GM19193 (cell line): Measurements from ENCODE around the gene IGSF23.

Experiments
- POLR2A ChIP-seq: IDR thresholded peaks from 4 replicates; pipeline ENCODE4 v1.6.1; 2011; ENCODE audit not compliant: insufficient read depth, insufficient read length; ENCODE audit errors: extremely low read depth

Gene IGSF23

DNA sequence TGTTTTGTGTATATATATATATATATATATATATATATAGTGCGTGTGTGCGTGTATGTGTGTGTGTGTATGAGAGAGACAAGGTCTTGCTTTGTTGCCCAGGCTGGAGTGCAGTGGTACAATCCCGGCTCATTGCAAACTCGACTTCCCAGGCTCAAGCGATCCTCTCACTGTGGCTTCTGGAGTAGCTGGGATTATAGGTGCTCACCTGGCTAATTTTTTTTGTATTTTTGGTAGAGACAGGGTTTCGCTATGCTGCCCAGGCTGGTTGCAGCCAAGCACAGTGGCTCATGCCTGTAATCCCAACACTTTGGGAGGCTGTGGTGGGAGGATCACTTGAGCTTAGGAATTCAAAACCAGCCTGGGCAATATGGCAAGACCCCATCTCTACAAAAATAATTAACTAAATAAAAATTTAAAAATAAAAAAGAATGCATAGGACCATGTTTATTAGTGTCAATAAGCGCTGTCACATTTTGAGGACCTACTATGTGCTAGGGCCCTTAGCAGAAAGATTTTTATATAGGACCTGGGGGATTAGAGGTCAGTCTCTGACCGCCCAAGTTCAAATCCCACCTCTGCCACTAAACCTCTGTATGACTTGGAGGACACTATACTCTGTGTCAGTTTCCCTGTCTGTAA is 32.2 kb downstream of the IGSF23 start:
- no peak for TF ChIP-seq POLR2A

DNA sequence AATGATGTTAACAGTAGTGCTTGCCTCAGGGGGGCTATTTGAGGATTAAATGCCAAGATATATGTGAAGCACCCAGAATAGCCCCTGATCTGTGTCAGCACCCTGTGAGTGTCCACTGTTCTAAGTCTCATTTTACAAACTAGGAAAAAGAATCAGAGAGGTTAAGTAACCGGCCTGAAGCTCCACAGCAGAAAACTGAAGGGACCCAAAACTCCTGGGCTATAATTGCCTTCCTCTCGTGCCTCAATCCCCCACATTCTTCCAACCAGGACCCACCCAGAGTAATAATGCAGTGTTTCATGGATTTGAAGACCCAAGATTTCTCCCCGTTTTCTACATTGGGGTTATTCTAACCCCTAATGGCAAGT is 32.7 kb downstream of the IGSF23 start:
- TF ChIP-seq POLR2A: no peak

DNA sequence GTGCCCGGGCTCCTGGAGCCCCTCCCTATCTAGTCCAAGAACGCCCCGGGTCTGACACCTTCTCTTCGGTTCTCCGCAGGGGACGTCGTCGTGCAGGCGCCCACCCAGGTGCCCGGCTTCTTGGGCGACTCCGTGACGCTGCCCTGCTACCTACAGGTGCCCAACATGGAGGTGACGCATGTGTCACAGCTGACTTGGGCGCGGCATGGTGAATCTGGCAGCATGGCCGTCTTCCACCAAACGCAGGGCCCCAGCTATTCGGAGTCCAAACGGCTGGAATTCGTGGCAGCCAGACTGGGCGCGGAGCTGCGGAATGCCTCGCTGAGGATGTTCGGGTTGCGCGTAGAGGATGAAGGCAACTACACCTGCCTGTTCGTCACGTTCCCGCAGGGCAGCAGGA is 33.8 kb downstream of the IGSF23 start:
- no peak for TF ChIP-seq POLR2A

DNA sequence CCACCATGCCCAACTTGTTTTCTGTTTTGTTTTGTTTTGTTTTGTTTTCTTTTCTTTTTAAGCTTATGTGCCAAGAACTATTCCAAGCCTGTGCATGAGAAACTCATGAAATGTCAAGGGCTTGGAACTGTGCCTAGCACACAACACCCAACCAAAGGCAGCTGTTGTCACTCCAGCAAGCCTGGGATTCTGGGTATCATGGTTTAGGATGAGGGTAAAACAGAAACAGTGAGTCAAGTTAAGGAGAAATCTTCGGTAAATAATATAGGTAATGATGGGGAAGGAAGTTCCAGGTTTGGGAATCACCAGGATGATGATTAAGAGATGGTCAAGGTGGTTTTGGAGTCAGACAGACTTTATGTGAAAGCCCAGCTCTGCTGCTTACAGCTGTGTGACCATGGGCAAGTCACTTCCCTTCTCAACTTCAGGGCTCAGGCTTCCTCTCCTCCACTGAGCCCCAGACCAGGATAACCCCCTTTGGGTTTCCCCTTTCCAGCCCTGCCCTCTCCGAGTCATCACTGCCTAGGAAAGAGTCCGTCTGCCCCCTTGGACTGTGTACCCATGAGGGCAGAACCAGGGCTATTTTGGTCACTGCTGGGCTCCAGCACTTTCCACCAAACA is 35.4 kb downstream of the IGSF23 start:
- TF ChIP-seq POLR2A: no peak

DNA sequence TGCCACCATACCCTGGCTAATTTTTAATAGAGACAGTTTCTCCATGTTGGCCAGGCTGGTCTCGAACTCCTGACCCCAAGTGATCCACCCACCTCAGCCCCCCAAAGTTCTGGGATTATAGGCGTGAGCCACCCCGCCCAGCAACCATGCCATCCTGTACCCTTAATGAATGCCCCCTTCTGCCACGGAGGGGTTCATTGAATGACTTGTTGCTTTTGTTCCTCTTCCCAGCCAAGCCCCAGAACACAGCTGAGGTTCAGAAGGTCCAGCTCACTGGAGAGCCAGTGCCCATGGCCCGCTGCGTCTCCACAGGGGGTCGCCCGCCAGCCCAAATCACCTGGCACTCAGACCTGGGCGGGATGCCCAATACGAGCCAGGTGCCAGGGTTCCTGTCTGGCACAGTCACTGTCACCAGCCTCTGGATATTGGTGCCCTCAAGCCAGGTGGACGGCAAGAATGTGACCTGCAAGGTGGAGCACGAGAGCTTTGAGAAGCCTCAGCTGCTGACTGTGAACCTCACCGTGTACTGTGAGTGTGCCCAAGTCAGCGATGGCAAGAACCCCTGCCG is 36.3 kb downstream of the IGSF23 start:
- no peak for TF ChIP-seq POLR2A

DNA sequence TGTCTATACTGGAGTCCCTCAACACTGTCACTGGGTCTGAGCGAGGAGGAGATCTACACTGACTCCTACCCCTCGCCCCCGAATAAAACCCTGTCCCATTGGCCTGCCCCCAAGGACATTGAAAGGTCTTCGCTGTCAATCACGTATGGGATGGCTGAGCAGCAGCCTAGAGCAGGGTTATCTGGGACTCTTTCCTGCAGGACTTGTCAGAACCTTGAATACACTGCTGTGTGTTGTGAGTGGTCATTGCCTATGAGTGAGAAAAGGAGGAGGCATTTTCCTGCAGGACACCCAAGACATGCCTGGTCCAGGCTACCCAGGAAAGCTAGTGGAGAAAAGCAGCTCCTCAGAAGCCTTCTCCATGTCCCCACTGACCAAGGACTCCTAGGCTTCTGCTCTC is 40.0 kb downstream of the IGSF23 start:
- no peak for TF ChIP-seq POLR2A

DNA sequence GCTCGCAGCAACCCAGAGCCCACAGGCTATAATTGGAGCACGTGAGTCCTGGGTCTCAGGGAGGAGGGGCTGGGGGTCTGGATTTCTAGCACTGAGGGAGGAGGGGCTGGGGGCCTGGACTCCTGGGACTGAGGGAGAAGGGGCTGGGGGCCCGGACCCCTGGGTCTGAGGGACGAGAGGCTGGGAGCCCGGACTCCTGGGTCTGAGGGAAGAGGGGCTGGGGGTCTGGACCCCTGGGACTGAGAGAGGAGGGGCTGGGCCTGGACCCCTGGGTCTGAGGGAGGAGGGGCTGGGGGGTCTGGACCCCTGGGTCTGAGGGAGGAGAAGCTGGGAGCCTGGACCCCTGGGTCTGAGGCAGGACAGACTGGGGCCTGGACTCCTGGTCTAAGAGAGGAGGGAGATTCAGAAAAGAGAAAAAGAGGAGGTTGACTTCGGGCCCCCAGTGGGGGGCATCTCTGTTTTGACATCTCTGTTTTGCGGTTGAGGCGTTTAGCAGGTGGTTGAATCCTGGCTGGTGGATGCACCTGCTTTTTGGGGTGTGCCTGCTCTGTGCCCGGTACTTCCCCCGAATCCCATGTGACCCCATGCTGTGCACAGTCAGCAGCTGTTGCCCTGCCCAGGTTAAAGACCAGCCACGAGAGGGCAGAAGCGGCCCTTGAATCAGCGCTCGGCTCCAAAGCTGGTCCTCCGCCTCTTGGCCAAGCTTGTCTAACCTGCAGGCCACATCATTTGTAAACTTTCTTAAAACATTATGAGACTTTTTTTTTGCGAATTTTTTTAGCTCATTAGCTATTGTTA is 40.8 kb downstream of the IGSF23 start:
- no peak for TF ChIP-seq POLR2A

DNA sequence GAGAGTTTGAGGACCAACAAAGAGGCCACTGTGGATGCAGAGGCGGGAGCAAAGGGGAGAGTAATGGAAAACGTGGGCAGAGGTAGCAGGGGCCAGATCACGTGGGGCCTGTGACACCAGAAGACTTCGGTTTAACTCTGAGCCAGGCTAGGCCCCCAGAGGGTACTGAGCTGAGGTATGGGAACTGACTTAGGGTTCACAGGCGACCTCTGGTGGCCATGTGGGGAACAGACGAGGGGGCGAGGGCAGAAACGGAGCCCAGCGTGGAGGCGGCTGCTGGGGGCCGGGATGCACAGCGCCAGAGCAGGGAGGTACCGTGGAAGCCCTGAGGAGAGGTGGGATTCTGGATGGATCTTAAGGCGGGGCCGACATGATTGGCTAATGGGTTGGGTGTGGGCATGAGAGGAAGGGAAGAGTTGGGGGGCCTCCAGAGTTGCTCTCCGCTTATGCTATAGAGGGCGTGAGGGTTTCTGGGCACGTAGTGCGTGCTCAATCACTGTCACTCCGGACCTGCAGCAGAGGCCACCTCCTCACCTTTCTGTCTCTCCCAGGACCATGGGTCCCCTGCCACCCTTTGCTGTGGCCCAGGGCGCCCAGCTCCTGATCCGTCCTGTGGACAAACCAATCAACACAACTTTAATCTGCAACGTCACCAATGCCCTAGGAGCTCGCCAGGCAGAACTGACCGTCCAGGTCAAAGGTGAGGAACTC is 44.0 kb downstream of the IGSF23 start:
- TF ChIP-seq POLR2A: no peak

DNA sequence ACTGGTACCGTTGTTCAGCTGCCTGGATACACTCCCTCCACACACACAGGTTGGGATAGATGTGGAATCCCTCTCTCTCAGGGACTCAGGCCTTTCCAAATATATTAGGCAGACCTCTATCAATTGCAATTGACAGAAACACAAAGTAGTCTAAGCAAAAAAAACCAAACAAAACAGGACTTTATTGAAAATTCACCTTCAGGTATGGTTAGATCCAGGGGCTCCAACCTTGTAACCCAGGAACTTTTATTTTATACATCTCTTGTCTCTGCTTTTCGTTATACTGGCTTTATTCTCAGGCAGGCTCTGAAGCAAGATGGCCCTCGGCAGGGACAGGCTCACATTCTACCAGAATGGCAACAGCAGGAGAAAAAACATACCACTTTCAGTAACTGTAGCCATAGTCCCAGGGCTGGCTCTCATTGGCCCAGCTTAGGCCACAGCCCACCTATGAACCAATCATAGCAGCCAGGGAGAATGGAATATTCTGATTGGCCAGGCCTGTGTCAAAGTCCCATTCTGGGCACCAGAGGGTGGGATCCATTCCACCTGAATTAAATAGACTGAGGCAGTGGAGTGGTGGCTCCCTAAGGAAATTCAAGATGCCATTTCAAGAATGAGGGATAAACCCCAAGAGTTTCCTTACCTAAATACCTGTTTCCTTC is 44.8 kb downstream of the IGSF23 start:
- TF ChIP-seq POLR2A: no peak

DNA sequence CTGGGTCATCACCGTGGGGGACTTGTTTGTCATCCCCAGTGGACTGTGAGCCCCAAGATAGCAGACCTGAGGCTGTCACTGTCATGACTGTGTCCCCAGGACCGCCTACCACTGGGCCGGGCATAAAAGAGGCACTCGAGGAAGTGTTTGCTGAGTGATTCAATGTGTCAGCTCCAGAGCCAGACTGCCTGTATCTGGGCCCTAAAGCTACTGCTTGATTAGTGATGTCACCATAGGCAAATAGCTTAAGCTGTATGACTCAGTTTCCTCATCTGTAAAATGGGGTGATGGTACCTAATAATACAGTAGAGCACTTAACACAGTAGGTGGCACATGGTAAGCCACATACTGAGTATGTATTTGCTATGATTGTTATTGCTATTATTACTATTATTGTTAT is 46.7 kb downstream of the IGSF23 start:
- no peak for TF ChIP-seq POLR2A

DNA sequence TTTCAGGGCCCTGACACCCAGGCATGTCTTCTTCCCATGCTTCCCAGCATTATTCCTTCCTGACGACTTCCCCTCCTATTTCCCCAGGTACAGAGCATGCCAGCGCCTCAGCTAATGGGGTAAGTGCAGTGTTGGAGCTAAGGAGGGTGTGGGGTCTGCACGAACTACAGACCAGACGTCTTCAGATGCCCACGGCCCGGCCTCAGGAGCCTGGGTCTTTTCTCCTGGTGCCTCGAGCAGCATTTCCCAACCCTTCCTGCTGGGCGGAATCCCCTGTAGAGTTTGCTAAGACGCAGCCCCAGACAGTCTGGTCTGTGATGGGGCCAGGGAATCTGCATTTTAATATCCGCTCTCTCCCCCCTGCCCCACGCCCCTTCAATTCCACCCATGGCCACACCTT is 47.8 kb downstream of the IGSF23 start:
- no peak for TF ChIP-seq POLR2A

DNA sequence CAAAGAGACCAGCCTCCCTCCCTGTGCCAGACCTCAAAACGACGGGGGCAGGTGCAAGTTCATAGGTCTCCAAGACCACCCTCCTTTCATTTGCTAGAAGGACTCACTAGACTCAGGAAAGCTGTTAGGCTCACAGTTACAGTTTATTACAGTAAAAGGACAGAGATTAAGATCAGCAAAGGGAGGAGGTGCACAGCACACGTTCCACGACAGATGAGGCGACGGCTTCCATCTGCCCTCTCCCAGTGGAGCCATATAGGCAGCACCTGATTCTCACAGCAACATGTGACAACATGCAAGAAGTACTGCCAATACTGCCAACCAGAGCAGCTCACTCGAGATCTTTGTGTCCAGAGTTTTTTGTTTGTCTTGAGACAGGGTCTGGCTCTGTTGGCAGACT is 48.5 kb downstream of the IGSF23 start:
- TF ChIP-seq POLR2A: no peak

DNA sequence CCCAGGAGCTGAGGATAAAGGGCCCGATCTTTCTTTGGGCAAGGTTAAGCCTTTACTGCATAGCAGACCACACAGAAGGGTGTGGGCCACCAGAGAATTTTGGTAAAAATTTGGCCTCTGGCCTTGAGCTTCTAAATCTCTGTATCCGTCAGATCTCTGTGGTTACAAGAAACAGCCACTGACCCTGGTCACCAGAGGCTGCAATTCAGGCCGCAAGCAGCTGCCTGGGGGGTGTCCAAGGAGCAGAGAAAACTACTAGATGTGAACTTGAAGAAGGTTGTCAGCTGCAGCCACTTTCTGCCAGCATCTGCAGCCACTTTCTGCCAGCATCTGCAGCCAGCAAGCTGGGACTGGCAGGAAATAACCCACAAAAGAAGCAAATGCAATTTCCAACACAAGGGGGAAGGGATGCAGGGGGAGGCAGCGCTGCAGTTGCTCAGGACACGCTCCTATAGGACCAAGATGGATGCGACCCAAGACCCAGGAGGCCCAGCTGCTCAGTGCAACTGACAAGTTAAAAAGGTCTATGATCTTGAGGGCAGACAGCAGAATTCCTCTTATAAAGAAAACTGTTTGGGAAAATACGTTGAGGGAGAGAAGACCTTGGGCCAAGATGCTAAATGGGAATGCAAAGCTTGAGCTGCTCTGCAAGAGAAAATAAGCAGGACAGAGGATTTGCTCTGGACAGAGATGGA is 49.5 kb downstream of the IGSF23 start:
- no peak for TF ChIP-seq POLR2A

DNA sequence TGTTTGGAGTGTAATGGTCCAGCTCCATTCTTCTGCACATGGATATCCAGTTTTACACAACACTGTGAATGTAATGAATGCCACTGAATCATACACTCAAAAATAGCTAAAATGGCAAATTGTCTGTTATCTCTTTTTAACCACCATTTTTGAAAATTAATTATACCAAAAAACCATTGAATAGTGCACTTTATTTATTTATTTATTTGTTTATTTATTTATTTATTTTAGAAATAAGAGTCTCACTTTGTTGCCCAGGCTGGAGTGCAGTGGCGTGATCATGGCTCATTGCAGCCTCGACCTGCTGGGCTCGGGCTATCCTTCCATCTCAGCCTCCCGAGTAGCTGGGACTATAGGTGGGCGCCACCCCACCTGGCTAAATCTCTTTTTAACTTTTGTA is 50.6 kb downstream of the IGSF23 start:
- TF ChIP-seq POLR2A: no peak

DNA sequence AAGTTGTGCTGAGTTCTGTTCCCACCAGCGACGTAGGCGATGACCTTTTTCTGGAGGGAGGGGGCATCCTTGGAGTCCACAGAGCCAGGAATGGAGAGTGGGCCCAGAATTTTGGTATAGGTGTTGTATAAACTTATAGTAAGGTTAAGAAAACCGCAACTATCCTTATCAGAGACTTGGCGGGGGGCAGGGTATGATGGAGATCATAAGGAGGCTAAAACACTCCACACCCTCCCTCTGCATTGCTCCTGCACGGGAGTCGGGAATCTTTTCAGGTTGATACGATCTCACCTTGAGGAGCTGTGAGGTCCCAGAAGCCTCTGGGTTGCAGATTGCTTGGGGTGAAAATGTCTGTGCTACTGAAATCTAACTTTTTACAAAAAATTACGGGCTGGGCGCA is 51.6 kb downstream of the IGSF23 start:
- TF ChIP-seq POLR2A: no peak
